Putamen (tissue), 1 donor: Measurements from ENCODE around the gene ZNF385B.
"Not testable (repeated sequence)": the region's sequence is repeated elsewhere in the genome, so short reads cannot be mapped to it uniquely, and the experiment has no call there.

Experiments used
- DNase-seq: peaks from one replicate; pipeline ENCODE4 v3.0.0-alpha.2; 2016; ENCODE audit warnings: low spot score

ZNF385B gene

GRCh38 chr2:179631769-179632385 lies 229.5 kb downstream of the ZNF385B start:
- not testable (repeated sequence) for DNase-seq

- not testable (repeated sequence) for DNase-seq
These were observed 231.6 kb downstream of the ZNF385B start for GRCh38 chr2:179629776-179630175.

GRCh38 chr2:179626261-179626660 lies 235.2 kb downstream of the ZNF385B start:
- no peak for DNase-seq

- no peak for DNase-seq
These were observed 238.6 kb downstream of the ZNF385B start for GRCh38 chr2:179622635-179623300.

- no peak for DNase-seq
These were observed 239.3 kb downstream of the ZNF385B start for GRCh38 chr2:179622112-179622511.

- DNase-seq = no peak
These were observed 241.4 kb downstream of the ZNF385B start for GRCh38 chr2:179619947-179620467.

- DNase-seq = no peak
These were observed 247.3 kb downstream of the ZNF385B start for GRCh38 chr2:179614121-179614520.

- no peak for DNase-seq
These were observed 247.7 kb downstream of the ZNF385B start for GRCh38 chr2:179613701-179614100.

- no peak for DNase-seq
These were observed 248.1 kb downstream of the ZNF385B start for GRCh38 chr2:179613299-179613651.

GRCh38 chr2:179612591-179613298 lies 248.7 kb downstream of the ZNF385B start:
- DNase-seq = no peak

GRCh38 chr2:179612108-179612507 lies 249.3 kb downstream of the ZNF385B start:
- no peak for DNase-seq

- no peak for DNase-seq
These were observed 255.3 kb downstream of the ZNF385B start for GRCh38 chr2:179606141-179606540.

GRCh38 chr2:179605341-179605740 lies 256.1 kb downstream of the ZNF385B start:
- no peak for DNase-seq

GRCh38 chr2:179604598-179604997 lies 256.8 kb downstream of the ZNF385B start:
- DNase-seq = no peak

GRCh38 chr2:179602452-179602851 lies 259.0 kb downstream of the ZNF385B start:
- DNase-seq = no peak

GRCh38 chr2:179596018-179596417 lies 265.4 kb downstream of the ZNF385B start:
- DNase-seq = no peak

GRCh38 chr2:179595284-179595683 lies 266.1 kb downstream of the ZNF385B start:
- DNase-seq = no peak

GRCh38 chr2:179594268-179595112 lies 266.9 kb downstream of the ZNF385B start:
- DNase-seq = no peak

GRCh38 chr2:179593323-179593722 lies 268.1 kb downstream of the ZNF385B start:
- DNase-seq = no peak

- DNase-seq = no peak
These were observed 269.1 kb downstream of the ZNF385B start for GRCh38 chr2:179592167-179592936.

- no peak for DNase-seq
These were observed 269.7 kb downstream of the ZNF385B start for GRCh38 chr2:179591690-179592089.
